HepG2 (cell line): Measurements from ENCODE around the gene ZNF605. TPM values are rescaled to one million over a fixed set of nuclear protein-coding genes. Genes with fewer than 3 reads are reported as not detected.
A peak's percentile ranks its signal among the peaks of the same experiment; 100 is the strongest.

Experiments
- AGO2 ChIP-seq: fragments of 200-400 bp; formaldehyde crosslinking; optimal IDR thresholded peaks from 2 replicates; pipeline ENCODE3; 2017; ENCODE audit warnings: mild to moderate bottlenecking, low read depth, low read length, moderate library complexity
- HNRNPK ChIP-seq: fragments of 200-400 bp; formaldehyde crosslinking; IDR thresholded peaks from 2 replicates; pipeline ENCODE4 v1.6.1; 2018; ENCODE audit warnings: low read length, low read depth, moderate library complexity, mild to moderate bottlenecking; ENCODE audit not compliant: poor library complexity, severe bottlenecking
- KLF11 ChIP-seq: IDR thresholded peaks from 2 replicates; pipeline ENCODE4 v1.6.1; 2016; ENCODE audit warnings: missing compliant biosample characterization
- KMT2B ChIP-seq: IDR thresholded peaks from 2 replicates; pipeline ENCODE4 v1.6.1; 2016; ENCODE audit warnings: missing genetic modification reagents, missing compliant biosample characterization
- MXD4 ChIP-seq: IDR thresholded peaks from 2 replicates; pipeline ENCODE4 v1.6.1; 2016; ENCODE audit warnings: mild to moderate bottlenecking, missing biosample characterization, missing genetic modification reagents
- SALL1 ChIP-seq: sonication (generic); formaldehyde crosslinking; IDR thresholded peaks from 2 replicates; pipeline ENCODE4 v1.8.0; 2022; ENCODE audit warnings: mild to moderate bottlenecking, missing genetic modification reagents
- SMAD1 ChIP-seq: sonication (generic); formaldehyde crosslinking; IDR thresholded peaks from 2 replicates; pipeline ENCODE4 v1.4.0; 2020; ENCODE audit warnings: missing genetic modification reagents, low read depth, mild to moderate bottlenecking, borderline replicate concordance
- SMAD3 ChIP-seq: sonication (generic); formaldehyde crosslinking; IDR thresholded peaks from 2 replicates; pipeline ENCODE4 v1.4.0; 2020; ENCODE audit warnings: missing genetic modification reagents
- SP4 ChIP-seq: sonication (generic); formaldehyde crosslinking; IDR thresholded peaks from 2 replicates; pipeline ENCODE4 v1.8.1; 2023; ENCODE audit warnings: mild to moderate bottlenecking, missing genetic modification reagents
- YEATS2 ChIP-seq: sonication (generic); formaldehyde crosslinking; IDR thresholded peaks from 2 replicates; pipeline ENCODE4 v1.4.0; 2020; ENCODE audit warnings: missing genetic modification reagents, borderline replicate concordance
- ZFY ChIP-seq: sonication (generic); formaldehyde crosslinking; IDR thresholded peaks from 2 replicates; pipeline ENCODE4 v1.4.0; 2020; ENCODE audit warnings: missing genetic modification reagents
- ZNF350 ChIP-seq: sonication (generic); formaldehyde crosslinking; IDR thresholded peaks from 2 replicates; pipeline ENCODE4 v1.4.0; 2020; ENCODE audit warnings: mild to moderate bottlenecking, low read depth, missing genetic modification reagents, borderline replicate concordance
- ZNF512 ChIP-seq: sonication (generic); formaldehyde crosslinking; IDR thresholded peaks from 2 replicates; pipeline ENCODE4 v1.4.0; 2020; ENCODE audit warnings: mild to moderate bottlenecking, missing genetic modification reagents
- ZNF615 ChIP-seq: sonication (generic); formaldehyde crosslinking; IDR thresholded peaks from 2 replicates; pipeline ENCODE4 v1.5.0; 2020; ENCODE audit warnings: mild to moderate bottlenecking, missing genetic modification reagents, borderline replicate concordance
- ZNF850 ChIP-seq: sonication (generic); formaldehyde crosslinking; conservative IDR thresholded peaks from 2 replicates; pipeline ENCODE4 v1.9.0; 2021; ENCODE audit warnings: mild to moderate bottlenecking, missing genetic modification reagents
- polyA plus RNA-seq, 8 experiments: library from polyadenylated mRNA; depleted of rRNA in 3 of 8; stranded (reverse) in 7 of 8; unstranded in 1 of 8; fragments of >200 nt; fragmentation: Illumina TruSeq in 4 of 8; extraction: Trizol in 4 of 8; gene quantifications; 2 replicates each; pipeline versions ENCODE4 v1.2.1 to v1.2.3, GENCODE V29; 2011 to 2016; ENCODE audit warnings: low read depth in 4 of 8, missing spikeins in 1 of 8, mixed read lengths in 1 of 8; ENCODE audit not compliant: insufficient read depth in 1 of 8
- total RNA-seq, 5 experiments: library from RNA; depleted of rRNA; stranded (reverse); fragments of >200 nt; fragmentation: Illumina TruSeq; extraction: Trizol; gene quantifications; 2 replicates each; pipeline ENCODE4 v1.2.3, GENCODE V29; 2016; ENCODE audit warnings: low read depth in 1 of 5
- TF ChIP-seq, protein P1 (sequence below): IDR thresholded peaks from 2 replicates; pipeline ENCODE4 v1.6.1; 2016; ENCODE audit warnings: mild to moderate bottlenecking
- TF ChIP-seq, protein P2 (sequence below): sonication (generic); formaldehyde crosslinking; IDR thresholded peaks from 2 replicates; pipeline ENCODE4 v1.8.1; 2023; ENCODE audit warnings: missing genetic modification reagents, inconsistent platforms, borderline replicate concordance
- TF ChIP-seq, protein P3 (sequence below): sonication (generic); formaldehyde crosslinking; IDR thresholded peaks from 2 replicates; pipeline ENCODE4 v1.4.0; 2020; ENCODE audit warnings: missing genetic modification reagents, low read depth, mild to moderate bottlenecking, borderline replicate concordance
- TF ChIP-seq, protein P4 (sequence below): sonication (generic); formaldehyde crosslinking; IDR thresholded peaks from 2 replicates; pipeline ENCODE4 v1.5.0; 2020; ENCODE audit warnings: missing genetic modification reagents, mild to moderate bottlenecking, borderline replicate concordance

Gene ZNF605
- total and polyA plus RNA-seq, 2 of the 13 experiments (the other 11 are each of a cell fraction or from before 2014, with no cell fraction given), result 6.7 to 6.8 TPM

GRCh38 chr12:132887513-132888351 is 68.4 kb downstream of the ZNF605 start, which contains the start of gene CHFR (continued):
- TF ChIP-seq, protein P1, sequence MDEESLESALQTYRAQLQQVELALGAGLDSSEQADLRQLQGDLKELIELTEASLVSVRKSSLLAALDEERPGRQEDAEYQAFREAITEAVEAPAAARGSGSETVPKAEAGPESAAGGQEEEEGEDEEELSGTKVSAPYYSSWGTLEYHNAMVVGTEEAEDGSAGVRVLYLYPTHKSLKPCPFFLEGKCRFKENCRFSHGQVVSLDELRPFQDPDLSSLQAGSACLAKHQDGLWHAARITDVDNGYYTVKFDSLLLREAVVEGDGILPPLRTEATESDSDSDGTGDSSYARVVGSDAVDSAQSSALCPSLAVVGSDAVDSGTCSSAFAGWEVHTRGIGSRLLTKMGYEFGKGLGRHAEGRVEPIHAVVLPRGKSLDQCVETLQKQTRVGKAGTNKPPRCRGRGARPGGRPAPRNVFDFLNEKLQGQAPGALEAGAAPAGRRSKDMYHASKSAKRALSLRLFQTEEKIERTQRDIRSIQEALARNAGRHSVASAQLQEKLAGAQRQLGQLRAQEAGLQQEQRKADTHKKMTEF (CRISPR knock-in tag), result peak; percentile 80
- TF ChIP-seq, protein P2, sequence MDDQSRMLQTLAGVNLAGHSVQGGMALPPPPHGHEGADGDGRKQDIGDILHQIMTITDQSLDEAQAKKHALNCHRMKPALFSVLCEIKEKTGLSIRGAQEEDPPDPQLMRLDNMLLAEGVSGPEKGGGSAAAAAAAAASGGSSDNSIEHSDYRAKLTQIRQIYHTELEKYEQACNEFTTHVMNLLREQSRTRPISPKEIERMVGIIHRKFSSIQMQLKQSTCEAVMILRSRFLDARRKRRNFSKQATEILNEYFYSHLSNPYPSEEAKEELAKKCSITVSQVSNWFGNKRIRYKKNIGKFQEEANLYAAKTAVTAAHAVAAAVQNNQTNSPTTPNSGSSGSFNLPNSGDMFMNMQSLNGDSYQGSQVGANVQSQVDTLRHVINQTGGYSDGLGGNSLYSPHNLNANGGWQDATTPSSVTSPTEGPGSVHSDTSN (CRISPR knock-in tag), result no peak
- TF ChIP-seq, protein P3, sequence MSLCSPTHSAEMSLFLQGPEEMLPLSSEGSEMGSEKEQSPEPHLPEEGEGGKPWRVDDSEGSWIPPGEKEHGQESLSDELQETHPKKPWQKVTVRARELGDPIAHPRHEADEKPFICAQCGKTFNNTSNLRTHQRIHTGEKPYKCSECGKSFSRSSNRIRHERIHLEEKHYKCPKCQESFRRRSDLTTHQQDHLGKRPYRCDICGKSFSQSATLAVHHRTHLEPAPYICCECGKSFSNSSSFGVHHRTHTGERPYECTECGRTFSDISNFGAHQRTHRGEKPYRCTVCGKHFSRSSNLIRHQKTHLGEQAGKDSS, result peak; percentile 76; the same call in 1 of the 2 replicates
- TF ChIP-seq HNRNPK, result peak; percentile 89
- no peak for TF ChIP-seq ZNF512 (CRISPR knock-in tag)
- peak; percentile 52 for TF ChIP-seq MXD4 (CRISPR knock-in tag)
- TF ChIP-seq ZNF350 (CRISPR knock-in tag), result peak; percentile 83; the same call in 1 of the 2 replicates
- TF ChIP-seq SMAD1 (CRISPR knock-in tag), result 0 out of 2 replicates have a peak, but pooled peaks have one; percentile 5
- TF ChIP-seq ZNF850 (CRISPR knock-in tag), result peak; percentile 72; the same call in 1 of the 2 replicates
- TF ChIP-seq ZNF615 (CRISPR knock-in tag), result no peak
- TF ChIP-seq AGO2, result peak; percentile 67
- peak; percentile 72; the same call in 1 of the 2 replicates for TF ChIP-seq SMAD3 (CRISPR knock-in tag)
- TF ChIP-seq, protein P4, sequence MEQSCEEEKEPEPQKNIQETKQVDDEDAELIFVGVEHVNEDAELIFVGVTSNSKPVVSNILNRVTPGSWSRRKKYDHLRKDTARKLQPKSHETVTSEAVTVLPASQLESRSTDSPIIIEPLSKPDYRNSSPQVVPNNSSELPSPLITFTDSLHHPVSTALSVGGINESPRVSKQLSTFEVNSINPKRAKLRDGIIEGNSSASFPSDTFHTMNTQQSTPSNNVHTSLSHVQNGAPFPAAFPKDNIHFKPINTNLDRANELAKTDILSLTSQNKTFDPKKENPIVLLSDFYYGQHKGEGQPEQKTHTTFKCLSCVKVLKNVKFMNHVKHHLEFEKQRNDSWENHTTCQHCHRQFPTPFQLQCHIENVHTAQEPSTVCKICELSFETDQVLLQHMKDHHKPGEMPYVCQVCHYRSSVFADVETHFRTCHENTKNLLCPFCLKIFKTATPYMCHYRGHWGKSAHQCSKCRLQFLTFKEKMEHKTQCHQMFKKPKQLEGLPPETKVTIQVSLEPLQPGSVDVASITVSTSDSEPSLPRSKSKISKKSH, result peak; percentile 63; the same call in 1 of the 2 replicates
- peak; percentile 77; the same call in 1 of the 2 replicates for TF ChIP-seq YEATS2 (CRISPR knock-in tag)
- TF ChIP-seq KLF11, result 0 out of 2 replicates have a peak, but pooled peaks have one; percentile 39
- peak; percentile 48; the same call in 1 of the 2 replicates for TF ChIP-seq SALL1 (CRISPR knock-in tag)
- TF ChIP-seq SP4 (CRISPR knock-in tag), result peak; percentile 55; the same call in 1 of the 2 replicates
- peak; percentile 64 for TF ChIP-seq ZFY (CRISPR knock-in tag)
- peak; percentile 88 for TF ChIP-seq KMT2B
